Measurements from ENCODE around the gene YTHDF1.
A peak's percentile ranks its signal among the peaks of the same experiment; 100 is the strongest.

Gene YTHDF1

GRCh38 chr20:63217706-63218105 is 1.8 kb upstream of the YTHDF1 start:
- no peak for ATAC-seq (ENCODE audit: low read depth)
- Mint-ChIP-seq H3K4me1 (peaks cover 26% of the 10 kb centered on the region), H3K27ac (no peak overlapping the region), H3K27me3 (peaks cover 9% of the 10 kb centered on the region), H3K9me3 (no peaks in the 10 kb centered on the region), H3K4me3 (no peak overlapping the region), H3K36me3 (peaks cover 7% of the 10 kb centered on the region)
- DNase-seq (ENCODE audit: low spot score in 2 of 2) = no peak

- DNase-seq (ENCODE audit: low spot score in 2 of 2) = no peak
- Mint-ChIP-seq H3K4me1 (peaks cover 32% of the 10 kb centered on the region), H3K36me3 (peaks cover 7% of the 10 kb centered on the region), H3K27me3 (peaks cover 9% of the 10 kb centered on the region), H3K4me3 (peak overlapping the region; percentile 85), H3K9me3 (no peaks in the 10 kb centered on the region), H3K27ac (peak overlapping the region; percentile 88)
- ATAC-seq (ENCODE audit: low read depth) = no peak
Observed at GRCh38 chr20:63216849-63217471, 1.0 kb upstream of the YTHDF1 start.

GRCh38 chr20:63215101-63216040 is 560 bp downstream of the YTHDF1 start:
- no peak for ATAC-seq (ENCODE audit: low read depth)

GRCh38 chr20:63214514-63214913 is 1.4 kb downstream of the YTHDF1 start:
- peaks cover 14% of the 10 kb centered on the region for H3K36me3 Mint-ChIP-seq
- peak overlapping the region; percentile 75 for H3K27ac Mint-ChIP-seq
- H3K4me3 Mint-ChIP-seq = peak overlapping the region; percentile 81
- DNase-seq (ENCODE audit: low spot score in 2 of 2) = no peak
- ATAC-seq (ENCODE audit: low read depth) = no peak
- peaks cover 40% of the 10 kb centered on the region for H3K4me1 Mint-ChIP-seq
- H3K9me3 Mint-ChIP-seq = no peaks in the 10 kb centered on the region
- H3K27me3 Mint-ChIP-seq = no peaks in the 10 kb centered on the region

More at GRCh38 chr20:63215101-63216040, 560 bp downstream of the YTHDF1 start:
- H3K27ac Mint-ChIP-seq = peak overlapping the region; percentile 75
- H3K27me3 Mint-ChIP-seq = peaks cover 4% of the 10 kb centered on the region
- peaks cover 39% of the 10 kb centered on the region for H3K4me1 Mint-ChIP-seq
- H3K4me3 Mint-ChIP-seq = peak overlapping the region; percentile 81
- peaks cover 12% of the 10 kb centered on the region for H3K36me3 Mint-ChIP-seq
- no peaks in the 10 kb centered on the region for H3K9me3 Mint-ChIP-seq
- DNase-seq (ENCODE audit: low spot score in 2 of 2) = no peak

- H3K27me3 Mint-ChIP-seq = no peaks in the 10 kb centered on the region
- peaks cover 44% of the 10 kb centered on the region for H3K4me1 Mint-ChIP-seq
- H3K4me3 Mint-ChIP-seq = no peak overlapping the region
- ATAC-seq (ENCODE audit: low read depth) (no peak), DNase-seq (ENCODE audit: low spot score in 2 of 2) (no peak)
- H3K27ac Mint-ChIP-seq = no peak overlapping the region
- peaks cover 18% of the 10 kb centered on the region for H3K36me3 Mint-ChIP-seq
- no peaks in the 10 kb centered on the region for H3K9me3 Mint-ChIP-seq
Observed at GRCh38 chr20:63212792-63213191, 3.1 kb downstream of the YTHDF1 start.

GRCh38 chr20:63212393-63212730 is 3.6 kb downstream of the YTHDF1 start:
- H3K4me3 Mint-ChIP-seq = no peak overlapping the region
- H3K36me3 Mint-ChIP-seq = peaks cover 19% of the 10 kb centered on the region
- H3K4me1 Mint-ChIP-seq = peaks cover 44% of the 10 kb centered on the region
- no peaks in the 10 kb centered on the region for H3K9me3 Mint-ChIP-seq
- H3K27ac Mint-ChIP-seq = no peak overlapping the region
- H3K27me3 Mint-ChIP-seq = no peaks in the 10 kb centered on the region
- ATAC-seq (ENCODE audit: low read depth) (no peak), DNase-seq (ENCODE audit: low spot score in 2 of 2) (no peak)

- DNase-seq (ENCODE audit: low spot score in 2 of 2) (no peak), ATAC-seq (ENCODE audit: low read depth) (no peak)
- H3K36me3 Mint-ChIP-seq = peaks cover 25% of the 10 kb centered on the region
- H3K4me1 Mint-ChIP-seq = peaks cover 39% of the 10 kb centered on the region
- H3K27me3 Mint-ChIP-seq = no peaks in the 10 kb centered on the region
- no peak overlapping the region for H3K4me3 Mint-ChIP-seq
- H3K27ac Mint-ChIP-seq = no peak overlapping the region
- no peaks in the 10 kb centered on the region for H3K9me3 Mint-ChIP-seq
Observed at GRCh38 chr20:63210011-63210605, 5.8 kb downstream of the YTHDF1 start.

- Mint-ChIP-seq H3K4me1 (peaks cover 27% of the 10 kb centered on the region), H3K9me3 (no peaks in the 10 kb centered on the region), H3K4me3 (no peak overlapping the region), H3K36me3 (peaks cover 20% of the 10 kb centered on the region), H3K27me3 (no peaks in the 10 kb centered on the region), H3K27ac (no peak overlapping the region)
- no peak for DNase-seq (ENCODE audit: low spot score in 2 of 2)
- ATAC-seq (ENCODE audit: low read depth) = no peak
Observed at GRCh38 chr20:63208346-63208909, 7.5 kb downstream of the YTHDF1 start.

GRCh38 chr20:63206878-63207277 is 9.1 kb downstream of the YTHDF1 start:
- Mint-ChIP-seq H3K36me3 (peaks cover 18% of the 10 kb centered on the region), H3K27ac (no peak overlapping the region), H3K4me1 (peaks cover 16% of the 10 kb centered on the region), H3K27me3 (no peaks in the 10 kb centered on the region), H3K4me3 (no peak overlapping the region), H3K9me3 (no peaks in the 10 kb centered on the region)
- ATAC-seq (ENCODE audit: low read depth) = no peak
- no peak for DNase-seq (ENCODE audit: low spot score in 2 of 2)

GRCh38 chr20:63205896-63206295 is 10.0 kb downstream of the YTHDF1 start:
- DNase-seq (ENCODE audit: low spot score in 2 of 2) (no peak), ATAC-seq (ENCODE audit: low read depth) (no peak)
- Mint-ChIP-seq H3K36me3 (peaks cover 23% of the 10 kb centered on the region), H3K27me3 (no peaks in the 10 kb centered on the region), H3K27ac (no peak overlapping the region), H3K4me3 (no peak overlapping the region), H3K9me3 (no peaks in the 10 kb centered on the region), H3K4me1 (peaks cover 16% of the 10 kb centered on the region)

GRCh38 chr20:63204362-63204761 is 11.6 kb downstream of the YTHDF1 start:
- Mint-ChIP-seq H3K4me3 (no peak overlapping the region), H3K27me3 (no peaks in the 10 kb centered on the region), H3K27ac (no peak overlapping the region), H3K36me3 (peaks cover 17% of the 10 kb centered on the region), H3K4me1 (peaks cover 10% of the 10 kb centered on the region), H3K9me3 (no peaks in the 10 kb centered on the region)
- DNase-seq (ENCODE audit: low spot score in 2 of 2) = no peak
- no peak for ATAC-seq (ENCODE audit: low read depth)

- H3K4me3 Mint-ChIP-seq = no peak overlapping the region
- H3K27me3 Mint-ChIP-seq = no peaks in the 10 kb centered on the region
- no peak for DNase-seq (ENCODE audit: low spot score in 2 of 2)
- H3K9me3 Mint-ChIP-seq = no peaks in the 10 kb centered on the region
- ATAC-seq (ENCODE audit: low read depth) = no peak
- H3K4me1 Mint-ChIP-seq = peaks cover 8% of the 10 kb centered on the region
- peaks cover 16% of the 10 kb centered on the region for H3K36me3 Mint-ChIP-seq
- H3K27ac Mint-ChIP-seq = no peak overlapping the region
Observed at GRCh38 chr20:63202811-63203526, 13.0 kb downstream of the YTHDF1 start.

GRCh38 chr20:63202021-63202420 is 13.9 kb downstream of the YTHDF1 start:
- Mint-ChIP-seq H3K36me3 (peaks cover 13% of the 10 kb centered on the region), H3K27me3 (no peaks in the 10 kb centered on the region), H3K4me1 (peaks cover 7% of the 10 kb centered on the region), H3K9me3 (no peaks in the 10 kb centered on the region), H3K27ac (no peak overlapping the region), H3K4me3 (no peak overlapping the region)
- DNase-seq (ENCODE audit: low spot score in 2 of 2) = no peak
- no peak for ATAC-seq (ENCODE audit: low read depth)
